HepG2 (cell line): ENCODE data around the gene SNAP47. TPM values are rescaled to one million over a fixed set of nuclear protein-coding genes. Genes with fewer than 3 reads are reported as not detected.

Source experiments
- ATAC-seq: fragments of 200-7000 bp; cut with Tn5 transposase; 3 replicates; pipeline ENCODE4 v1.9.1; 2020; ENCODE audit warnings: mild to moderate bottlenecking, moderate library complexity
- BruUV-seq: library from RNA; stranded (reverse); fragments of 400-500 nt; replicated peaks from 2 replicates; lab custom pipeline; 2021; lab: Mats Ljungman, UMichigan
- CTCF ChIA-PET: fragments of 300-600 bp; formaldehyde crosslinking; extraction: SDS; loops from one replicate; lab custom pipeline; 2021; ENCODE audit warnings: low total read pairs, inconsistent platforms, low intra/inter-chr PET ratio; lab: Yijun Ruan, JAX
- POLR2A ChIA-PET: fragments of 350-600 bp; sonication (Branson Sonifier 250); formaldehyde crosslinking; loops from one replicate; lab custom pipeline; 2020; ENCODE audit warnings: antibody characterized with exemption, inconsistent platforms; lab: Yijun Ruan, JAX
- DNase-seq: peaks from one replicate; pipeline ENCODE4 v3.0.0-alpha.2; 2015; ENCODE audit warnings: low spot score
- FAIRE-seq: peaks from 3 replicates; lab custom pipeline; 2011; peaks lifted over from hg19 to GRCh38; lab: Jason Lieb, UNC
- H2AFZ ChIP-seq: one replicate; pipeline ENCODE4 v1.6.1; 2011; ENCODE audit warnings: low read length, inconsistent platforms
- H3K27ac ChIP-seq: fragments of 300-600 bp; 3 replicates; pipeline ENCODE4 v1.8.0; 2011; ENCODE audit warnings: mixed run types, mild to moderate bottlenecking, mixed read lengths, low read length, inconsistent platforms; ENCODE audit not compliant: insufficient read depth; ENCODE audit errors: extremely low read length
- H3K27me3 ChIP-seq, 2 experiments: fragments of 200-600 bp in 1 of 2; 2 replicates in 1 of 2; 3 replicates in 1 of 2; pipeline versions ENCODE4 v1.6.0 to v1.8.0; 2011; ENCODE audit warnings: low read length in 2 of 2, mild to moderate bottlenecking in 2 of 2, moderate library complexity in 2 of 2, inconsistent platforms in 1 of 2; ENCODE audit not compliant: insufficient read depth in 2 of 2, control insufficient read depth in 1 of 2
- H3K36me3 ChIP-seq, 2 experiments: fragments of 200-600 bp in 1 of 2; replicated peaks in 1 of 2; 2 replicates in 1 of 2; 3 replicates in 1 of 2; pipeline versions ENCODE4 v1.5.1 to v1.8.0; 2011; ENCODE audit warnings: low read length in 2 of 2, inconsistent platforms in 1 of 2; ENCODE audit not compliant: insufficient read depth in 2 of 2, control insufficient read depth in 1 of 2
- H3K4me1 ChIP-seq: 2 replicates; pipeline ENCODE4 v1.5.1; 2012; ENCODE audit warnings: low read length, inconsistent platforms; ENCODE audit not compliant: insufficient read depth
- H3K4me2 ChIP-seq: 2 replicates; pipeline ENCODE4 v1.6.0; 2011; ENCODE audit warnings: low read depth, low read length, inconsistent platforms
- H3K4me3 ChIP-seq, 3 experiments: fragments of 200-600 bp in 1 of 3; sonication (generic), shearing (Covaris generic) in 1 of 3; replicated peaks in 1 of 3; 2 replicates each; pipeline ENCODE4 v1.5.1; 2011 to 2016; ENCODE audit warnings: low read length in 3 of 3, inconsistent platforms in 2 of 3, low read depth in 2 of 3, mild to moderate bottlenecking in 2 of 3, control low read depth in 1 of 3, mixed read lengths in 1 of 3; ENCODE audit not compliant: insufficient read depth in 1 of 3
- H3K79me2 ChIP-seq: one replicate; pipeline ENCODE4 v1.6.1; 2011; ENCODE audit warnings: low read length, inconsistent platforms; ENCODE audit not compliant: insufficient read depth
- H3K9ac ChIP-seq: 2 replicates; pipeline ENCODE4 v1.6.0; 2011; ENCODE audit warnings: mild to moderate bottlenecking, low read depth, low read length, inconsistent platforms; ENCODE audit not compliant: insufficient read depth
- H3K9me3 ChIP-seq: 2 replicates; pipeline ENCODE4 v1.5.1; 2012; ENCODE audit warnings: mild to moderate bottlenecking, low read length
- H4K20me1 ChIP-seq: 2 replicates; pipeline ENCODE4 v1.6.0; 2011; ENCODE audit warnings: inconsistent platforms, mild to moderate bottlenecking, low read length, moderate library complexity; ENCODE audit not compliant: insufficient read depth
- ARHGAP35 ChIP-seq: sonication (generic); formaldehyde crosslinking; IDR thresholded peaks from 2 replicates; pipeline ENCODE4 v1.9.0; 2022; ENCODE audit warnings: mild to moderate bottlenecking, inconsistent platforms, moderate library complexity, missing genetic modification reagents, borderline replicate concordance
- CBX2 ChIP-seq, 2 experiments: fragments of 200-600 bp in 1 of 2; sonication (generic); formaldehyde crosslinking in 1 of 2; IDR thresholded peaks; 2 replicates each; pipeline versions ENCODE4 v1.7.0 to v1.8.1; 2018 to 2022; ENCODE audit warnings: low read depth in 2 of 2, low read length in 1 of 2, mild to moderate bottlenecking in 1 of 2, missing genetic modification reagents in 1 of 2
- CCDC6 ChIP-seq: sonication (generic); formaldehyde crosslinking; IDR thresholded peaks from 2 replicates; pipeline ENCODE4 v1.8.1; 2022; ENCODE audit warnings: mild to moderate bottlenecking, missing genetic modification reagents, moderate library complexity
- CENPX ChIP-seq: sonication (generic); formaldehyde crosslinking; IDR thresholded peaks from 2 replicates; pipeline ENCODE4 v1.9.0; 2021; ENCODE audit warnings: mild to moderate bottlenecking, missing genetic modification reagents, moderate library complexity
- ELF1 ChIP-seq: sonication (generic); formaldehyde crosslinking; IDR thresholded peaks from 2 replicates; pipeline ENCODE4 v1.4.0; 2020; ENCODE audit warnings: missing genetic modification reagents
- FLYWCH1 ChIP-seq: sonication (generic); formaldehyde crosslinking; IDR thresholded peaks from 2 replicates; pipeline ENCODE4 v1.8.1; 2023; ENCODE audit warnings: mild to moderate bottlenecking, missing genetic modification reagents
- FOSL2 ChIP-seq: sonication (generic); formaldehyde crosslinking; IDR thresholded peaks from 2 replicates; pipeline ENCODE4 v1.4.0; 2020; ENCODE audit warnings: missing genetic modification reagents
- FUBP1 ChIP-seq: sonication (generic); formaldehyde crosslinking; IDR thresholded peaks from 2 replicates; pipeline ENCODE4 v1.5.1; 2020; ENCODE audit warnings: missing genetic modification reagents, mild to moderate bottlenecking, borderline replicate concordance
- LCORL ChIP-seq, 2 experiments: fragments of 450-650 bp in 1 of 2; sonication (generic) in 1 of 2; formaldehyde crosslinking in 1 of 2; IDR thresholded peaks; 2 replicates each; pipeline versions ENCODE4 v1.5.0 to v1.6.1; 2017 to 2020; ENCODE audit warnings: antibody characterized with exemption in 1 of 2, missing genetic modification reagents in 1 of 2
- MBNL3 ChIP-seq: fragments of 250-450 bp; sonication (Bioruptor Pico); conservative IDR thresholded peaks from 2 replicates; pipeline ENCODE4 v1.8.0; 2022; ENCODE audit warnings: mild to moderate bottlenecking, inconsistent platforms
- SALL1 ChIP-seq: sonication (generic); formaldehyde crosslinking; IDR thresholded peaks from 2 replicates; pipeline ENCODE4 v1.8.0; 2022; ENCODE audit warnings: mild to moderate bottlenecking, missing genetic modification reagents
- SMAD9 ChIP-seq: sonication (generic); formaldehyde crosslinking; IDR thresholded peaks from 2 replicates; pipeline ENCODE4 v1.5.1; 2020; ENCODE audit warnings: mild to moderate bottlenecking, missing genetic modification reagents
- SMYD3 ChIP-seq: sonication (generic); formaldehyde crosslinking; IDR thresholded peaks from 2 replicates; pipeline ENCODE4 v1.8.1; 2023; ENCODE audit warnings: mild to moderate bottlenecking, missing genetic modification reagents
- THYN1 ChIP-seq: sonication (generic); formaldehyde crosslinking; IDR thresholded peaks from 2 replicates; pipeline ENCODE4 v1.8.1; 2023; ENCODE audit warnings: low read depth, mild to moderate bottlenecking, moderate library complexity, missing genetic modification reagents, borderline replicate concordance
- ZFYVE20 ChIP-seq: sonication (generic); formaldehyde crosslinking; IDR thresholded peaks from 2 replicates; pipeline ENCODE4 v1.8.0; 2023; ENCODE audit warnings: low read depth, mild to moderate bottlenecking, moderate library complexity, missing genetic modification reagents, borderline replicate concordance
- ZMAT5 ChIP-seq: sonication (generic); formaldehyde crosslinking; IDR thresholded peaks from 2 replicates; pipeline ENCODE4 v1.5.0; 2020; ENCODE audit warnings: mild to moderate bottlenecking, low read depth, missing genetic modification reagents, borderline replicate concordance
- ZNF362 ChIP-seq: sonication (generic); formaldehyde crosslinking; IDR thresholded peaks from 2 replicates; pipeline ENCODE4 v1.4.0; 2020; ENCODE audit warnings: missing genetic modification reagents, mild to moderate bottlenecking, borderline replicate concordance
- ZNF446 ChIP-seq: sonication (generic); formaldehyde crosslinking; IDR thresholded peaks from 2 replicates; pipeline ENCODE4 v1.5.0; 2020; ENCODE audit warnings: mild to moderate bottlenecking, missing genetic modification reagents
- ZNF781 ChIP-seq: sonication (generic); formaldehyde crosslinking; IDR thresholded peaks from 2 replicates; pipeline ENCODE4 v1.5.1; 2020; ENCODE audit warnings: borderline replicate concordance, mild to moderate bottlenecking, missing genetic modification reagents; ENCODE audit errors: not compliant biosample characterization
- WGBS: methylation state at CpG from one replicate; pipeline ENCODE4 v1.1.6; 2017; ENCODE audit warnings: low lambda C conversion rate; 5-methylcytosine and 5-hydroxymethylcytosine counted together
- in situ Hi-C: cut with HindIII; loops from 2 replicates; pipeline ENCODE4 v1.10.0; 2017; ENCODE audit warnings: low pct_unique_long_range_greater_than_20kb; ENCODE audit not compliant: extremely low pct_ligation_motif_present
- intact Hi-C: fragments of 100-400 bp; cut with micrococcal nuclease; formaldehyde crosslinking; loops from one replicate; pipeline ENCODE4 v1.10.0; 2022; ENCODE audit not compliant: unreplicated experiment
- polyA plus RNA-seq, 8 experiments: library from polyadenylated mRNA; depleted of rRNA in 3 of 8; stranded (reverse) in 7 of 8; unstranded in 1 of 8; fragments of >200 nt; fragmentation: Illumina TruSeq in 4 of 8; extraction: Trizol in 4 of 8; gene quantifications; 2 replicates each; pipeline versions ENCODE4 v1.2.1 to v1.2.3, GENCODE V29; 2011 to 2016; ENCODE audit warnings: low read depth in 4 of 8, missing spikeins in 1 of 8, mixed read lengths in 1 of 8; ENCODE audit not compliant: insufficient read depth in 1 of 8
- total RNA-seq, 5 experiments: library from RNA; depleted of rRNA; stranded (reverse); fragments of >200 nt; fragmentation: Illumina TruSeq; extraction: Trizol; gene quantifications; 2 replicates each; pipeline ENCODE4 v1.2.3, GENCODE V29; 2016; ENCODE audit warnings: low read depth in 1 of 5

The SNAP47 gene
- total and polyA plus RNA-seq, 2 of the 13 experiments (the other 11 are each of a cell fraction or from before 2014, with no cell fraction given), result 13.6 to 25.1 TPM

GRCh38 chr1:227813962-227814361 is 78.7 kb downstream of the SNAP47 start:
- intact Hi-C loops, result no loop called here
- no peaks in the 10 kb centered on the region; a peak in 1 of 5 replicates for H3K27me3 ChIP-seq

More at GRCh38 chr1:227813962-227814361, 78.7 kb downstream of the SNAP47 start:
- no TSS peak for BruUV-seq
- H2AFZ ChIP-seq, result no peak overlapping the region
- no peak overlapping the region for H3K9ac ChIP-seq
- no peak overlapping the region for H3K27ac ChIP-seq
- ChIA-PET CTCF (no interaction called here), POLR2A (no interaction called here)
- no peaks in the 10 kb centered on the region for H4K20me1 ChIP-seq
- FAIRE-seq, result no peak
- H3K4me2 ChIP-seq, result no peak overlapping the region
- no peaks in the 10 kb centered on the region for H3K4me1 ChIP-seq
- DNase-seq, result no peak
- H3K36me3 ChIP-seq, result no peaks in the 10 kb centered on the region
- in situ Hi-C loops, result no loop called here
- TF ChIP-seq CENPX (CRISPR knock-in tag) (no peak), ZNF781 (CRISPR knock-in tag) (no peak), CBX2 (IDR thresholded peaks at IDR 0.05; ENCODE audit: low read depth, low read length) (no peak), CBX2 (CRISPR knock-in tag; IDR thresholded peaks at IDR 0.05; ENCODE audit: low read depth) (no peak), LCORL (IDR thresholded peaks at IDR 0.05) (no peak), LCORL (CRISPR knock-in tag; IDR thresholded peaks at IDR 0.05) (no peak), THYN1 (CRISPR knock-in tag) (no peak), SALL1 (no peak), ZNF362 (CRISPR knock-in tag) (no peak), ZFYVE20 (CRISPR knock-in tag) (no peak), ZMAT5 (CRISPR knock-in tag) (no peak), ARHGAP35 (no peak), FLYWCH1 (CRISPR knock-in tag) (no peak), CCDC6 (CRISPR knock-in tag) (no peak), FOSL2 (CRISPR knock-in tag) (no peak), MBNL3 (CRISPR knock-in tag) (no peak), SMAD9 (CRISPR knock-in tag) (no peak), SMYD3 (no peak), ELF1 (no peak), ZNF446 (CRISPR knock-in tag) (no peak), FUBP1 (CRISPR knock-in tag) (no peak)
- WGBS, result no CpG with 5 or more reads among the region's 2 CpGs
- H3K9me3 ChIP-seq, result peaks cover 23% of the 10 kb centered on the region
- H3K4me3 ChIP-seq, result no peak overlapping the region
- ATAC-seq, result no peak
- no peaks in the 10 kb centered on the region for H3K79me2 ChIP-seq
